WTC11 (cell line): ENCODE data around the gene PCDHGA1. TPM values are rescaled to one million over a fixed set of nuclear protein-coding genes. Genes with fewer than 3 reads are reported as not detected.
A peak's percentile ranks its signal among the peaks of the same experiment; 100 is the strongest.

ENCODE experiments used
- ATAC-seq: fragments of 200-7000 bp; cut with Tn5 transposase; 2 replicates; pipeline ENCODE4 v1.10.0; 2021; ENCODE audit warnings: mild to moderate bottlenecking, moderate library complexity
- CTCF ChIA-PET: fragments of 300-600 bp; sonication (Branson Sonifier 250); formaldehyde crosslinking; loops from one replicate; lab custom pipeline; 2021; ENCODE audit warnings: antibody characterized with exemption; lab: Charles Lee
- POLR2A ChIA-PET: fragments of 350-600 bp; sonication (Branson Sonifier 250); formaldehyde crosslinking; loops from one replicate; lab custom pipeline; 2021; ENCODE audit warnings: antibody characterized with exemption; lab: Charles Lee
- DNase-seq: peaks from one replicate; pipeline ENCODE4 v3.0.0; 2021; ENCODE audit warnings: low spot score
- H3K27ac Mint-ChIP-seq: 2 replicates; pipeline ENCODE4 v1.8.0; 2021; ENCODE audit warnings: mixed read lengths
- H3K27me3 Mint-ChIP-seq: 2 replicates; pipeline ENCODE4 v1.8.0; 2021; ENCODE audit warnings: low read depth, mild to moderate bottlenecking, moderate library complexity, mixed read lengths
- H3K36me3 Mint-ChIP-seq: 2 replicates; pipeline ENCODE4 v1.8.0; 2021; ENCODE audit warnings: mixed read lengths
- H3K4me1 Mint-ChIP-seq: 2 replicates; pipeline ENCODE4 v1.8.0; 2022; ENCODE audit warnings: mixed read lengths
- H3K4me3 Mint-ChIP-seq: 2 replicates; pipeline ENCODE4 v1.8.0; 2021; ENCODE audit warnings: mild to moderate bottlenecking, moderate library complexity, mixed read lengths
- H3K9me3 Mint-ChIP-seq: 2 replicates; pipeline ENCODE4 v1.8.0; 2021; ENCODE audit warnings: mixed read lengths
- CREM ChIP-seq: sonication (generic); formaldehyde crosslinking; IDR thresholded peaks from 2 replicates; pipeline ENCODE4 v1.8.1; 2022; ENCODE audit warnings: mild to moderate bottlenecking, missing genetic modification reagents, moderate library complexity
- FOXP1 ChIP-seq: sonication (generic); formaldehyde crosslinking; IDR thresholded peaks from 2 replicates; pipeline ENCODE4 v1.8.0; 2022; ENCODE audit warnings: missing genetic modification reagents, mild to moderate bottlenecking, moderate library complexity, borderline replicate concordance
- GABPB1 ChIP-seq: sonication (generic); formaldehyde crosslinking; IDR thresholded peaks from 2 replicates; pipeline ENCODE4 v1.8.1; 2023; ENCODE audit warnings: mild to moderate bottlenecking, missing genetic modification reagents
- GTF2I ChIP-seq: fragments of 250-450 bp; sonication (Bioruptor Pico); conservative IDR thresholded peaks from 2 replicates; pipeline ENCODE4 v1.4.0; 2021; ENCODE audit warnings: mild to moderate bottlenecking
- HMGA2 ChIP-seq: fragments of 250-450 bp; sonication (Bioruptor Pico); IDR thresholded peaks from 2 replicates; pipeline ENCODE4 v1.4.0; 2021; ENCODE audit warnings: mild to moderate bottlenecking, moderate library complexity
- IRF2 ChIP-seq: sonication (generic); formaldehyde crosslinking; IDR thresholded peaks from 2 replicates; pipeline ENCODE4 v1.8.0; 2022; ENCODE audit warnings: low read depth, missing genetic modification reagents, borderline replicate concordance
- JAZF1 ChIP-seq: fragments of 250-450 bp; sonication (Bioruptor Pico); IDR thresholded peaks from 2 replicates; pipeline ENCODE4 v1.9.0; 2021; ENCODE audit warnings: moderate library complexity, mild to moderate bottlenecking, inconsistent platforms
- JUN ChIP-seq: sonication (generic); formaldehyde crosslinking; IDR thresholded peaks from 2 replicates; pipeline ENCODE4 v1.8.0; 2023; ENCODE audit warnings: mild to moderate bottlenecking, missing genetic modification reagents
- MXD4 ChIP-seq: fragments of 250-450 bp; sonication (Bioruptor Pico); IDR thresholded peaks from 2 replicates; pipeline ENCODE4 v1.8.0; 2021; ENCODE audit warnings: mild to moderate bottlenecking, moderate library complexity, borderline replicate concordance
- MYBL2 ChIP-seq: sonication (generic); formaldehyde crosslinking; IDR thresholded peaks from 2 replicates; pipeline ENCODE4 v1.8.1; 2023; ENCODE audit warnings: mild to moderate bottlenecking, moderate library complexity, missing genetic modification reagents
- NR3C1 ChIP-seq: sonication (generic); formaldehyde crosslinking; conservative IDR thresholded peaks from 2 replicates; pipeline ENCODE4 v1.8.1; 2023; ENCODE audit warnings: low read depth, mild to moderate bottlenecking, missing genetic modification reagents
- SMAD3 ChIP-seq: sonication (generic); formaldehyde crosslinking; IDR thresholded peaks from 2 replicates; pipeline ENCODE4 v1.8.0; 2022; ENCODE audit warnings: missing genetic modification reagents, mild to moderate bottlenecking, borderline replicate concordance
- SMAD4 ChIP-seq: sonication (generic); formaldehyde crosslinking; IDR thresholded peaks from 2 replicates; pipeline ENCODE4 v1.8.0; 2022; ENCODE audit warnings: mild to moderate bottlenecking, missing genetic modification reagents
- SOX15 ChIP-seq: fragments of 250-450 bp; sonication (Bioruptor Pico); IDR thresholded peaks from 2 replicates; pipeline ENCODE4 v1.9.0; 2021; ENCODE audit warnings: mild to moderate bottlenecking
- ZBTB21 ChIP-seq: sonication (generic); formaldehyde crosslinking; IDR thresholded peaks from 2 replicates; pipeline ENCODE4 v1.8.1; 2023; ENCODE audit warnings: mild to moderate bottlenecking, missing genetic modification reagents, borderline replicate concordance
- ZNF396 ChIP-seq: fragments of 250-450 bp; sonication (Bioruptor Pico); IDR thresholded peaks from 2 replicates; pipeline ENCODE4 v1.8.0; 2021; ENCODE audit warnings: mild to moderate bottlenecking, moderate library complexity, borderline replicate concordance
- total RNA-seq: library from RNA; stranded (reverse); gene quantifications from 3 replicates; pipeline ENCODE4 v1.2.3, GENCODE V29; 2021
- TF ChIP-seq, protein P1 (sequence below): sonication (generic); formaldehyde crosslinking; IDR thresholded peaks from 2 replicates; pipeline ENCODE4 v1.8.0; 2022; ENCODE audit warnings: mild to moderate bottlenecking, missing genetic modification reagents
- TF ChIP-seq, protein P2 (sequence below): sonication (generic); formaldehyde crosslinking; IDR thresholded peaks from 2 replicates; pipeline ENCODE4 v1.8.1; 2023; ENCODE audit warnings: mild to moderate bottlenecking, missing genetic modification reagents
- TF ChIP-seq, protein P3 (sequence below): sonication (generic); formaldehyde crosslinking; IDR thresholded peaks from 2 replicates; pipeline ENCODE4 v1.8.1; 2023; ENCODE audit warnings: mild to moderate bottlenecking, missing genetic modification reagents, moderate library complexity
- TF ChIP-seq, protein P4 (sequence below): sonication (generic); formaldehyde crosslinking; conservative IDR thresholded peaks from 2 replicates; pipeline ENCODE4 v1.8.1; 2023; ENCODE audit warnings: mild to moderate bottlenecking, low read depth, missing genetic modification reagents, moderate library complexity
- TF ChIP-seq, protein P5 (sequence below): sonication (generic); formaldehyde crosslinking; IDR thresholded peaks from 2 replicates; pipeline ENCODE4 v1.8.1; 2023; ENCODE audit warnings: mild to moderate bottlenecking, missing genetic modification reagents, borderline replicate concordance
- TF ChIP-seq, protein P6 (sequence below): sonication (generic); formaldehyde crosslinking; IDR thresholded peaks from 2 replicates; pipeline ENCODE4 v1.8.1; 2022; ENCODE audit warnings: mild to moderate bottlenecking, moderate library complexity, missing genetic modification reagents

Gene PCDHGA1
- total RNA-seq, 1 experiment from 2014 or later = 1.5 TPM

DNA sequence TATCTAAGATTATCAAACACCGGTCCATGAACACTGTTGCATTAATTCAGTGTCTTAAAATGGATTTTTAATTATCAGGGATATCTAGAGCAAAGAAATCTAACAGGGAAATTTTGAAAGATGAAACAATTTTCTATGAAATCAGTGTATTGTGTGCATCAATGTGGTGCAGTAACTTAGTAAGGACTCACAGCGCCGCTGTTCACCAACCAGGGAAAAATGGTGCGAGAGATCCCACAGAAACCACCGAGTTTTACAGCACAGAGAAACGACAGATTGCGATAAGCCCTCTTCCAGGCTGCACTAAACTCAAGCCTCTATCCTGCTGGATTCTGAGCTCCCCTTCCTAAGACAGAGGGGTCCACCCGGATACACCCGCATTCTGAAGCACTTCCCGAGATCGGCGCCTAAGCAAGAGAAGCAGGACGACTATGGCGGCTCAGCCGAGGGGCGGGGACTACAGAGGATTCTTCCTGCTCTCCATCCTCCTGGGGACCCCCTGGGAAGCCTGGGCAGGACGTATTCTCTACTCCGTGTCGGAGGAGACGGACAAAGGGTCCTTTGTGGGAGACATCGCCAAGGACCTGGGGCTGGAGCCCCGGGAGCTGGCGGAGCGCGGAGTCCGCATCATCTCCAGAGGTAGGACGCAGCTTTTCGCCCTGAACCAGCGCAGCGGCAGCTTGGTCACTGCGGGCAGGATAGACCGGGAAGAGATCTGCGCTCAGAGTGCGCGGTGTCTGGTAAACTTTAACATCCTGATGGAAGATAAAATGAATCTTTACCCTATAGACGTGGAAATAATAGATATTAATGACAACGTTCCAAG is 52.4 kb downstream of the PCDHGA1 start, which contains the start of gene PCDHGA7:
PCDHGA7 (plus strand) TSS at position 274 of the 826 bp plus-strand sequence; CDS start at position 432, 158 bp downstream.
- TF ChIP-seq, protein P1, sequence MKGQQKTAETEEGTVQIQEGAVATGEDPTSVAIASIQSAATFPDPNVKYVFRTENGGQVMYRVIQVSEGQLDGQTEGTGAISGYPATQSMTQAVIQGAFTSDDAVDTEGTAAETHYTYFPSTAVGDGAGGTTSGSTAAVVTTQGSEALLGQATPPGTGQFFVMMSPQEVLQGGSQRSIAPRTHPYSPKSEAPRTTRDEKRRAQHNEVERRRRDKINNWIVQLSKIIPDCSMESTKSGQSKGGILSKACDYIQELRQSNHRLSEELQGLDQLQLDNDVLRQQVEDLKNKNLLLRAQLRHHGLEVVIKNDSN (CRISPR knock-in tag) = no peak
- TF ChIP-seq MYBL2 = no peak
- no peak for TF ChIP-seq HMGA2 (CRISPR knock-in tag)
- TF ChIP-seq ZBTB21 (CRISPR knock-in tag) = no peak
- TF ChIP-seq JAZF1 = no peak
- TF ChIP-seq, protein P2, sequence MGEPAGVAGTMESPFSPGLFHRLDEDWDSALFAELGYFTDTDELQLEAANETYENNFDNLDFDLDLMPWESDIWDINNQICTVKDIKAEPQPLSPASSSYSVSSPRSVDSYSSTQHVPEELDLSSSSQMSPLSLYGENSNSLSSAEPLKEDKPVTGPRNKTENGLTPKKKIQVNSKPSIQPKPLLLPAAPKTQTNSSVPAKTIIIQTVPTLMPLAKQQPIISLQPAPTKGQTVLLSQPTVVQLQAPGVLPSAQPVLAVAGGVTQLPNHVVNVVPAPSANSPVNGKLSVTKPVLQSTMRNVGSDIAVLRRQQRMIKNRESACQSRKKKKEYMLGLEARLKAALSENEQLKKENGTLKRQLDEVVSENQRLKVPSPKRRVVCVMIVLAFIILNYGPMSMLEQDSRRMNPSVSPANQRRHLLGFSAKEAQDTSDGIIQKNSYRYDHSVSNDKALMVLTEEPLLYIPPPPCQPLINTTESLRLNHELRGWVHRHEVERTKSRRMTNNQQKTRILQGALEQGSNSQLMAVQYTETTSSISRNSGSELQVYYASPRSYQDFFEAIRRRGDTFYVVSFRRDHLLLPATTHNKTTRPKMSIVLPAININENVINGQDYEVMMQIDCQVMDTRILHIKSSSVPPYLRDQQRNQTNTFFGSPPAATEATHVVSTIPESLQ (CRISPR knock-in tag) = no peak
- TF ChIP-seq GABPB1 (CRISPR knock-in tag) = no peak
- ChIA-PET CTCF (interaction anchor here (0.6 to 1.9 kb wide), 12 partner anchors 12 to 247 kb away, joined by 3 to 5 read pairs (median 4); partner anchors contain the start of genes PCDHB14, PCDHB15, PCDHB5 and PCDHGA10), POLR2A (no interaction called here)
- Mint-ChIP-seq H3K27ac (peak within 1 kb of the TSS; percentile 74; the same call in 1 of the 2 replicates), H3K36me3 (peaks cover 30% of the 10 kb centered on the region), H3K27me3 (peaks cover 18% of the 10 kb centered on the region), H3K4me3 (peak within 1 kb of the TSS; percentile 84), H3K4me1 (no peaks in the 10 kb centered on the region), H3K9me3 (peaks cover 42% of the 10 kb centered on the region)
- DNase-seq (no peak), ATAC-seq (no peak)

DNA sequence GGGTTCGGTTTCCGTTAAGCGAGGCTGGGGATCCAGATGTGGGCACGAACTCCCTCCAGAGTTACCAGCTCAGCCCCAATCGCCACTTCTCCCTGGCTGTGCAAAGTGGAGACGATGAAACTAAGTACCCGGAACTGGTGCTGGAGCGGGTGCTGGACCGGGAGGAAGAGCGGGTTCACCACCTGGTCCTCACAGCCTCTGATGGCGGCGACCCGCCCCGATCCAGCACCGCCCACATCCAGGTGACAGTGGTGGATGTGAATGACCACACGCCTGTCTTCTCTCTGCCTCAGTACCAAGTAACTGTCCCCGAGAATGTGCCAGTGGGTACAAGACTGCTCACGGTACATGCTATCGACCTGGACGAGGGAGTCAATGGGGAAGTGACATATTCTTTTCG is 53.0 kb downstream of the PCDHGA1 start:
- CTCF ChIA-PET = interaction anchor here (0.8 to 1.9 kb wide), 10 partner anchors 13 to 248 kb away, joined by 3 to 5 read pairs (median 4); partner anchors contain the start of genes PCDHB14, PCDHB15, PCDHB5 and PCDHGA10
- H3K36me3 Mint-ChIP-seq = peaks cover 33% of the 10 kb centered on the region
- H3K27ac Mint-ChIP-seq = no peak overlapping the region
- H3K4me1 Mint-ChIP-seq = 0 out of 2 replicates have a peak, but pooled peaks cover under 1% of the 10 kb centered on the region
- H3K9me3 Mint-ChIP-seq = peaks cover 44% of the 10 kb centered on the region
- peaks cover 20% of the 10 kb centered on the region for H3K27me3 Mint-ChIP-seq
- POLR2A ChIA-PET = no interaction called here
- ATAC-seq (no peak), DNase-seq (no peak)
- peak overlapping the region; percentile 84 for H3K4me3 Mint-ChIP-seq
- no peak for TF ChIP-seq CREM
- TF ChIP-seq, protein P3, sequence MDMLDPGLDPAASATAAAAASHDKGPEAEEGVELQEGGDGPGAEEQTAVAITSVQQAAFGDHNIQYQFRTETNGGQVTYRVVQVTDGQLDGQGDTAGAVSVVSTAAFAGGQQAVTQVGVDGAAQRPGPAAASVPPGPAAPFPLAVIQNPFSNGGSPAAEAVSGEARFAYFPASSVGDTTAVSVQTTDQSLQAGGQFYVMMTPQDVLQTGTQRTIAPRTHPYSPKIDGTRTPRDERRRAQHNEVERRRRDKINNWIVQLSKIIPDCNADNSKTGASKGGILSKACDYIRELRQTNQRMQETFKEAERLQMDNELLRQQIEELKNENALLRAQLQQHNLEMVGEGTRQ (CRISPR knock-in tag) = no peak
- TF ChIP-seq, protein P4, sequence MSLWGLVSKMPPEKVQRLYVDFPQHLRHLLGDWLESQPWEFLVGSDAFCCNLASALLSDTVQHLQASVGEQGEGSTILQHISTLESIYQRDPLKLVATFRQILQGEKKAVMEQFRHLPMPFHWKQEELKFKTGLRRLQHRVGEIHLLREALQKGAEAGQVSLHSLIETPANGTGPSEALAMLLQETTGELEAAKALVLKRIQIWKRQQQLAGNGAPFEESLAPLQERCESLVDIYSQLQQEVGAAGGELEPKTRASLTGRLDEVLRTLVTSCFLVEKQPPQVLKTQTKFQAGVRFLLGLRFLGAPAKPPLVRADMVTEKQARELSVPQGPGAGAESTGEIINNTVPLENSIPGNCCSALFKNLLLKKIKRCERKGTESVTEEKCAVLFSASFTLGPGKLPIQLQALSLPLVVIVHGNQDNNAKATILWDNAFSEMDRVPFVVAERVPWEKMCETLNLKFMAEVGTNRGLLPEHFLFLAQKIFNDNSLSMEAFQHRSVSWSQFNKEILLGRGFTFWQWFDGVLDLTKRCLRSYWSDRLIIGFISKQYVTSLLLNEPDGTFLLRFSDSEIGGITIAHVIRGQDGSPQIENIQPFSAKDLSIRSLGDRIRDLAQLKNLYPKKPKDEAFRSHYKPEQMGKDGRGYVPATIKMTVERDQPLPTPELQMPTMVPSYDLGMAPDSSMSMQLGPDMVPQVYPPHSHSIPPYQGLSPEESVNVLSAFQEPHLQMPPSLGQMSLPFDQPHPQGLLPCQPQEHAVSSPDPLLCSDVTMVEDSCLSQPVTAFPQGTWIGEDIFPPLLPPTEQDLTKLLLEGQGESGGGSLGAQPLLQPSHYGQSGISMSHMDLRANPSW (CRISPR knock-in tag) = no peak
- TF ChIP-seq FOXP1 (CRISPR knock-in tag) = no peak
- TF ChIP-seq, protein P5, sequence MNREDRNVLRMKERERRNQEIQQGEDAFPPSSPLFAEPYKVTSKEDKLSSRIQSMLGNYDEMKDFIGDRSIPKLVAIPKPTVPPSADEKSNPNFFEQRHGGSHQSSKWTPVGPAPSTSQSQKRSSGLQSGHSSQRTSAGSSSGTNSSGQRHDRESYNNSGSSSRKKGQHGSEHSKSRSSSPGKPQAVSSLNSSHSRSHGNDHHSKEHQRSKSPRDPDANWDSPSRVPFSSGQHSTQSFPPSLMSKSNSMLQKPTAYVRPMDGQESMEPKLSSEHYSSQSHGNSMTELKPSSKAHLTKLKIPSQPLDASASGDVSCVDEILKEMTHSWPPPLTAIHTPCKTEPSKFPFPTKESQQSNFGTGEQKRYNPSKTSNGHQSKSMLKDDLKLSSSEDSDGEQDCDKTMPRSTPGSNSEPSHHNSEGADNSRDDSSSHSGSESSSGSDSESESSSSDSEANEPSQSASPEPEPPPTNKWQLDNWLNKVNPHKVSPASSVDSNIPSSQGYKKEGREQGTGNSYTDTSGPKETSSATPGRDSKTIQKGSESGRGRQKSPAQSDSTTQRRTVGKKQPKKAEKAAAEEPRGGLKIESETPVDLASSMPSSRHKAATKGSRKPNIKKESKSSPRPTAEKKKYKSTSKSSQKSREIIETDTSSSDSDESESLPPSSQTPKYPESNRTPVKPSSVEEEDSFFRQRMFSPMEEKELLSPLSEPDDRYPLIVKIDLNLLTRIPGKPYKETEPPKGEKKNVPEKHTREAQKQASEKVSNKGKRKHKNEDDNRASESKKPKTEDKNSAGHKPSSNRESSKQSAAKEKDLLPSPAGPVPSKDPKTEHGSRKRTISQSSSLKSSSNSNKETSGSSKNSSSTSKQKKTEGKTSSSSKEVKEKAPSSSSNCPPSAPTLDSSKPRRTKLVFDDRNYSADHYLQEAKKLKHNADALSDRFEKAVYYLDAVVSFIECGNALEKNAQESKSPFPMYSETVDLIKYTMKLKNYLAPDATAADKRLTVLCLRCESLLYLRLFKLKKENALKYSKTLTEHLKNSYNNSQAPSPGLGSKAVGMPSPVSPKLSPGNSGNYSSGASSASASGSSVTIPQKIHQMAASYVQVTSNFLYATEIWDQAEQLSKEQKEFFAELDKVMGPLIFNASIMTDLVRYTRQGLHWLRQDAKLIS (CRISPR knock-in tag) = no peak
- TF ChIP-seq NR3C1 = no peak
- TF ChIP-seq, protein P6, sequence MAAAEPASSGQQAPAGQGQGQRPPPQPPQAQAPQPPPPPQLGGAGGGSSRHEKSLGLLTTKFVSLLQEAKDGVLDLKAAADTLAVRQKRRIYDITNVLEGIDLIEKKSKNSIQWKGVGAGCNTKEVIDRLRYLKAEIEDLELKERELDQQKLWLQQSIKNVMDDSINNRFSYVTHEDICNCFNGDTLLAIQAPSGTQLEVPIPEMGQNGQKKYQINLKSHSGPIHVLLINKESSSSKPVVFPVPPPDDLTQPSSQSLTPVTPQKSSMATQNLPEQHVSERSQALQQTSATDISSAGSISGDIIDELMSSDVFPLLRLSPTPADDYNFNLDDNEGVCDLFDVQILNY (CRISPR knock-in tag) = no peak
- TF ChIP-seq IRF2 (CRISPR knock-in tag) = no peak
- TF ChIP-seq SMAD4 (CRISPR knock-in tag) = no peak
- TF ChIP-seq MXD4 = no peak
- no peak for TF ChIP-seq GTF2I
- no peak for TF ChIP-seq SOX15 (CRISPR knock-in tag)
- TF ChIP-seq JUN (CRISPR knock-in tag) = no peak
- no peak for TF ChIP-seq SMAD3 (CRISPR knock-in tag)
- no peak for TF ChIP-seq ZNF396
